Astrocyte (in vitro differentiated cells and primary cell): Measurements from ENCODE around the gene PATJ. TPM values are rescaled to one million over a fixed set of nuclear protein-coding genes. Genes with fewer than 3 reads are reported as not detected.

Experiments used
- DNase-seq: peaks from one replicate; pipeline ENCODE4 v3.0.0-alpha.2; 2010; ENCODE audit warnings: low read depth
- FAIRE-seq: peaks from 2 replicates; lab custom pipeline; 2011; peaks lifted over from hg19 to GRCh38; lab: Jason Lieb, UNC
- H2AFZ ChIP-seq: 2 replicates; pipeline ENCODE4 v1.6.0; 2012; ENCODE audit warnings: low read depth, low read length, inconsistent platforms
- H3K27ac ChIP-seq: 2 replicates; pipeline ENCODE4 v1.5.1; 2011; ENCODE audit warnings: low read depth, low read length, inconsistent platforms
- H3K27me3 ChIP-seq: 2 replicates; pipeline ENCODE4 v1.6.0; 2011; ENCODE audit warnings: low read length, inconsistent platforms; ENCODE audit not compliant: insufficient read depth
- H3K36me3 ChIP-seq: 2 replicates; pipeline ENCODE4 v1.5.1; 2011; ENCODE audit warnings: low read length, inconsistent platforms; ENCODE audit not compliant: insufficient read depth
- H3K4me1 ChIP-seq: 2 replicates; pipeline ENCODE4 v1.5.1; 2011; ENCODE audit warnings: low read length, inconsistent platforms; ENCODE audit not compliant: insufficient read depth
- H3K4me2 ChIP-seq: 2 replicates; pipeline ENCODE4 v1.6.0; 2012; ENCODE audit warnings: low read length, inconsistent platforms
- H3K4me3 ChIP-seq: 2 replicates; pipeline ENCODE4 v1.5.1; 2011; ENCODE audit warnings: low read depth, mild to moderate bottlenecking, low read length, inconsistent platforms; ENCODE audit not compliant: insufficient read depth
- H3K79me2 ChIP-seq: 2 replicates; pipeline ENCODE4 v1.6.0; 2012; ENCODE audit warnings: mild to moderate bottlenecking, low read length, inconsistent platforms; ENCODE audit not compliant: insufficient read depth
- H3K9ac ChIP-seq: 2 replicates; pipeline ENCODE4 v1.6.0; 2012; ENCODE audit warnings: mild to moderate bottlenecking, low read length, inconsistent platforms
- H3K9me3 ChIP-seq: 2 replicates; pipeline ENCODE4 v1.5.1; 2012; ENCODE audit warnings: low read depth, mild to moderate bottlenecking, low read length, inconsistent platforms; ENCODE audit not compliant: insufficient read depth
- H4K20me1 ChIP-seq: 2 replicates; pipeline ENCODE4 v1.6.0; 2012; ENCODE audit warnings: low read length, inconsistent platforms; ENCODE audit not compliant: insufficient read depth
- H3K27ac Mint-ChIP-seq: one replicate; pipeline ENCODE4 v1.8.0; 2021; ENCODE audit warnings: mild to moderate bottlenecking, mixed read lengths; ENCODE audit not compliant: unreplicated experiment
- H3K27me3 Mint-ChIP-seq: one replicate; pipeline ENCODE4 v1.8.0; 2021; ENCODE audit warnings: low read depth, mixed read lengths; ENCODE audit not compliant: unreplicated experiment
- H3K36me3 Mint-ChIP-seq: one replicate; pipeline ENCODE4 v1.8.0; 2021; ENCODE audit warnings: low read depth, mixed read lengths; ENCODE audit not compliant: unreplicated experiment
- H3K4me1 Mint-ChIP-seq: one replicate; pipeline ENCODE4 v1.8.0; 2021; ENCODE audit warnings: low read depth, mixed read lengths; ENCODE audit not compliant: unreplicated experiment
- H3K4me3 Mint-ChIP-seq: one replicate; pipeline ENCODE4 v1.8.0; 2021; ENCODE audit warnings: mild to moderate bottlenecking, moderate library complexity, mixed read lengths; ENCODE audit not compliant: unreplicated experiment
- H3K9me3 Mint-ChIP-seq: one replicate; pipeline ENCODE4 v1.8.0; 2021; ENCODE audit warnings: mild to moderate bottlenecking, mixed read lengths; ENCODE audit not compliant: unreplicated experiment
- CTCF ChIP-seq: IDR thresholded peaks from 2 replicates; pipeline ENCODE4 v1.5.1; 2011; ENCODE audit warnings: low read depth, mild to moderate bottlenecking, inconsistent platforms, low read length, moderate library complexity; ENCODE audit not compliant: insufficient read depth
- EZH2 ChIP-seq: IDR thresholded peaks from 2 replicates; pipeline ENCODE4 v1.6.1; 2012; ENCODE audit warnings: mild to moderate bottlenecking, low read length, inconsistent platforms; ENCODE audit not compliant: insufficient read depth
- total RNA-seq: library from RNA; stranded (reverse); gene quantifications from 2 replicates; pipeline ENCODE4 v1.2.1, GENCODE V29; 2021

PATJ gene
- total RNA-seq, 1 donor from 2014 or later: 11.0 TPM

GRCh38 chr1:62040450-62040849 lies 298.2 kb downstream of the PATJ start:
- no peak overlapping the region for H3K4me3 Mint-ChIP-seq

GRCh38 chr1:62040973-62041372 lies 298.7 kb downstream of the PATJ start:
- H3K36me3 ChIP-seq: no peaks in the 10 kb centered on the region
- no peaks in the 10 kb centered on the region for H3K9me3 Mint-ChIP-seq
- no peak overlapping the region for H3K27ac Mint-ChIP-seq
- peaks cover 8% of the 10 kb centered on the region for H3K4me1 Mint-ChIP-seq
- no peak for TF ChIP-seq CTCF
- TF ChIP-seq EZH2: no peak
- H3K9ac ChIP-seq: no peak overlapping the region
- no peaks in the 10 kb centered on the region for H3K27me3 Mint-ChIP-seq
- H3K27me3 ChIP-seq: no peaks in the 10 kb centered on the region
- no peak overlapping the region for H2AFZ ChIP-seq
- no peak overlapping the region for H3K27ac ChIP-seq
- H3K9me3 ChIP-seq: no peaks in the 10 kb centered on the region
- H4K20me1 ChIP-seq: no peaks in the 10 kb centered on the region
- FAIRE-seq: no peak
- H3K79me2 ChIP-seq: no peaks in the 10 kb centered on the region
- H3K4me2 ChIP-seq: no peak overlapping the region
- DNase-seq: no peak
- H3K4me1 ChIP-seq: no peaks in the 10 kb centered on the region
- no peaks in the 10 kb centered on the region for H3K36me3 Mint-ChIP-seq
- H3K4me3 Mint-ChIP-seq: no peak overlapping the region
- no peak overlapping the region for H3K4me3 ChIP-seq

More at GRCh38 chr1:62040450-62040849, 298.2 kb downstream of the PATJ start:
- Mint-ChIP-seq H3K4me1 (peaks cover 2% of the 10 kb centered on the region), H3K36me3 (no peaks in the 10 kb centered on the region), H3K27me3 (no peaks in the 10 kb centered on the region), H3K27ac (no peak overlapping the region), H3K9me3 (no peaks in the 10 kb centered on the region)
- FAIRE-seq: no peak
- Histone ChIP-seq H3K79me2 (no peaks in the 10 kb centered on the region), H3K9ac (no peak overlapping the region), H2AFZ (no peak overlapping the region), H4K20me1 (no peaks in the 10 kb centered on the region), H3K4me2 (no peak overlapping the region), H3K27me3 (no peaks in the 10 kb centered on the region), H3K27ac (no peak overlapping the region), H3K4me3 (no peak overlapping the region), H3K36me3 (no peaks in the 10 kb centered on the region), H3K9me3 (no peaks in the 10 kb centered on the region), H3K4me1 (no peaks in the 10 kb centered on the region)
- no peak for DNase-seq
- TF ChIP-seq CTCF: no peak
- TF ChIP-seq EZH2: no peak

- no peaks in the 10 kb centered on the region for H3K4me1 ChIP-seq
- Mint-ChIP-seq H3K4me1 (peaks cover 14% of the 10 kb centered on the region), H3K36me3 (peaks cover 2% of the 10 kb centered on the region), H3K9me3 (no peaks in the 10 kb centered on the region), H3K4me3 (no peak overlapping the region), H3K27me3 (no peaks in the 10 kb centered on the region), H3K27ac (no peak overlapping the region)
- no peaks in the 10 kb centered on the region for H4K20me1 ChIP-seq
- FAIRE-seq (no peak), DNase-seq (no peak)
- H3K27me3 ChIP-seq: no peaks in the 10 kb centered on the region
- H3K9me3 ChIP-seq: no peaks in the 10 kb centered on the region
- TF ChIP-seq EZH2 (no peak), CTCF (no peak)
- H2AFZ ChIP-seq: no peak overlapping the region
- H3K4me2 ChIP-seq: no peak overlapping the region
- no peak overlapping the region for H3K9ac ChIP-seq
- no peaks in the 10 kb centered on the region for H3K36me3 ChIP-seq
- H3K27ac ChIP-seq: no peak overlapping the region
- no peaks in the 10 kb centered on the region for H3K79me2 ChIP-seq
- H3K4me3 ChIP-seq: no peak overlapping the region
Measured at GRCh38 chr1:62043154-62043553, 300.9 kb downstream of the PATJ start.
